ENCODE measurements around the gene FBXO41.

DNA sequence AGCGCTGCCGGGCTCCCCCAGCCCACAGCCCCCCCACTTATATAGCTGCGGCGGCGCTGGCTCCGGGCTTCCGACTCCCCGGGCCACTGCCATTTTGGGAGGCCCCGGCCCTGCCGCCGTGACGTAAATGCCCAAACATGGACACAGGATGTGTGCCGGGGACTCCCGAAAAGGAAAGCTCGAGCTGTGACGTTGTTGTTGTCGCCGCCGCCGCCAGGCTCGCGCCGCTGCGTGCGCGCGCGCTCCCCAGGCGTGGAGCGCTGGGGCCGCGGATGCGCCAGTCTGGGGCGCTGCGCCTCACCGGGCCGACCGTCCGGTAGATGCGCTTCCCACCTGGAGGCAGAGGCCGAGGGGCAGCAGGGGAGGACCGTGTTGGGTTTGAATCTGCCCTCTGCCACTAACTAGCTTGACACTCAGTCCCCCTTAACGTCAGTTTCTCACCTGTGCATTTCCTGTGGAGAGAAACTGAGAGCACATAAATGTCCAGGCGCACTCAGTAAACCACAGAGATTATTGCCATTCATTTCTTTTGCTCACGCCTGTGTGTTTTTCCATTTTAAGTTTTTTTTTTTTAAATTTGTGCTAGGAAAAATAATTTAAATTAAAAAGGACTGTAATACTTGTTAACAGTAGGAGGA is 9.4 kb upstream of the FBXO41 start, which contains the start of gene EGR4:
- TF ChIP-seq POLR2A (IDR thresholded peaks at IDR 0.05; ENCODE audit: low read depth), result no peak
- TF ChIP-seq, protein P1, sequence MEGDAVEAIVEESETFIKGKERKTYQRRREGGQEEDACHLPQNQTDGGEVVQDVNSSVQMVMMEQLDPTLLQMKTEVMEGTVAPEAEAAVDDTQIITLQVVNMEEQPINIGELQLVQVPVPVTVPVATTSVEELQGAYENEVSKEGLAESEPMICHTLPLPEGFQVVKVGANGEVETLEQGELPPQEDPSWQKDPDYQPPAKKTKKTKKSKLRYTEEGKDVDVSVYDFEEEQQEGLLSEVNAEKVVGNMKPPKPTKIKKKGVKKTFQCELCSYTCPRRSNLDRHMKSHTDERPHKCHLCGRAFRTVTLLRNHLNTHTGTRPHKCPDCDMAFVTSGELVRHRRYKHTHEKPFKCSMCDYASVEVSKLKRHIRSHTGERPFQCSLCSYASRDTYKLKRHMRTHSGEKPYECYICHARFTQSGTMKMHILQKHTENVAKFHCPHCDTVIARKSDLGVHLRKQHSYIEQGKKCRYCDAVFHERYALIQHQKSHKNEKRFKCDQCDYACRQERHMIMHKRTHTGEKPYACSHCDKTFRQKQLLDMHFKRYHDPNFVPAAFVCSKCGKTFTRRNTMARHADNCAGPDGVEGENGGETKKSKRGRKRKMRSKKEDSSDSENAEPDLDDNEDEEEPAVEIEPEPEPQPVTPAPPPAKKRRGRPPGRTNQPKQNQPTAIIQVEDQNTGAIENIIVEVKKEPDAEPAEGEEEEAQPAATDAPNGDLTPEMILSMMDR (IDR thresholded peaks at IDR 0.05), result no peak
- no peak for TF ChIP-seq EP300 (IDR thresholded peaks at IDR 0.05)
- TF ChIP-seq POLR2AphosphoS5 (IDR thresholded peaks at IDR 0.05), result no peak
